ENCODE data around the gene SPCS3. TPM values are rescaled to one million over a fixed set of nuclear protein-coding genes. Genes with fewer than 3 reads are reported as not detected.

The SPCS3 gene
- total and polyA plus RNA-seq, 2 experiments from 2014 or later: 62.5 to 79.9 TPM

DNA sequence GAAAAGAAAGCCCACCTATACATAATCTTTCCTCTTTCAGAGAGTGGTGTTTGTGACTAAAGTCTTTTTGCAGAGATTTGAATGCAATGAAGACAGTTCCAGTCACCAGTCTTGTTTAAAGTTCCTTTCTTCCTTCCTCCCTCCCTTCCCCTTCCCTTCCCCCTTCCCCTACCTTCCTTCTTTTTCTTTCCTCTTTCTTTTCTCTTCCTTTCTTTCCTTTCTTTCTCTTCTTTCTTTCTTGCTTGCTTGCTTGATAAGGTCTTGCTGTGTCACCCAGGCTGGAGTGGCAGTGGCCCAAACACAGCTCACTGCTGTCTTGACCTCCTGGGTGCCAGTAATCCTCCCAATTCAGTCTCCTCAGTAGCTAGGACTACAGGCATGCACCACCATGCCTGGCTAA is 31.7 kb upstream of the SPCS3 start (continued):
- TF ChIP-seq, protein P1, sequence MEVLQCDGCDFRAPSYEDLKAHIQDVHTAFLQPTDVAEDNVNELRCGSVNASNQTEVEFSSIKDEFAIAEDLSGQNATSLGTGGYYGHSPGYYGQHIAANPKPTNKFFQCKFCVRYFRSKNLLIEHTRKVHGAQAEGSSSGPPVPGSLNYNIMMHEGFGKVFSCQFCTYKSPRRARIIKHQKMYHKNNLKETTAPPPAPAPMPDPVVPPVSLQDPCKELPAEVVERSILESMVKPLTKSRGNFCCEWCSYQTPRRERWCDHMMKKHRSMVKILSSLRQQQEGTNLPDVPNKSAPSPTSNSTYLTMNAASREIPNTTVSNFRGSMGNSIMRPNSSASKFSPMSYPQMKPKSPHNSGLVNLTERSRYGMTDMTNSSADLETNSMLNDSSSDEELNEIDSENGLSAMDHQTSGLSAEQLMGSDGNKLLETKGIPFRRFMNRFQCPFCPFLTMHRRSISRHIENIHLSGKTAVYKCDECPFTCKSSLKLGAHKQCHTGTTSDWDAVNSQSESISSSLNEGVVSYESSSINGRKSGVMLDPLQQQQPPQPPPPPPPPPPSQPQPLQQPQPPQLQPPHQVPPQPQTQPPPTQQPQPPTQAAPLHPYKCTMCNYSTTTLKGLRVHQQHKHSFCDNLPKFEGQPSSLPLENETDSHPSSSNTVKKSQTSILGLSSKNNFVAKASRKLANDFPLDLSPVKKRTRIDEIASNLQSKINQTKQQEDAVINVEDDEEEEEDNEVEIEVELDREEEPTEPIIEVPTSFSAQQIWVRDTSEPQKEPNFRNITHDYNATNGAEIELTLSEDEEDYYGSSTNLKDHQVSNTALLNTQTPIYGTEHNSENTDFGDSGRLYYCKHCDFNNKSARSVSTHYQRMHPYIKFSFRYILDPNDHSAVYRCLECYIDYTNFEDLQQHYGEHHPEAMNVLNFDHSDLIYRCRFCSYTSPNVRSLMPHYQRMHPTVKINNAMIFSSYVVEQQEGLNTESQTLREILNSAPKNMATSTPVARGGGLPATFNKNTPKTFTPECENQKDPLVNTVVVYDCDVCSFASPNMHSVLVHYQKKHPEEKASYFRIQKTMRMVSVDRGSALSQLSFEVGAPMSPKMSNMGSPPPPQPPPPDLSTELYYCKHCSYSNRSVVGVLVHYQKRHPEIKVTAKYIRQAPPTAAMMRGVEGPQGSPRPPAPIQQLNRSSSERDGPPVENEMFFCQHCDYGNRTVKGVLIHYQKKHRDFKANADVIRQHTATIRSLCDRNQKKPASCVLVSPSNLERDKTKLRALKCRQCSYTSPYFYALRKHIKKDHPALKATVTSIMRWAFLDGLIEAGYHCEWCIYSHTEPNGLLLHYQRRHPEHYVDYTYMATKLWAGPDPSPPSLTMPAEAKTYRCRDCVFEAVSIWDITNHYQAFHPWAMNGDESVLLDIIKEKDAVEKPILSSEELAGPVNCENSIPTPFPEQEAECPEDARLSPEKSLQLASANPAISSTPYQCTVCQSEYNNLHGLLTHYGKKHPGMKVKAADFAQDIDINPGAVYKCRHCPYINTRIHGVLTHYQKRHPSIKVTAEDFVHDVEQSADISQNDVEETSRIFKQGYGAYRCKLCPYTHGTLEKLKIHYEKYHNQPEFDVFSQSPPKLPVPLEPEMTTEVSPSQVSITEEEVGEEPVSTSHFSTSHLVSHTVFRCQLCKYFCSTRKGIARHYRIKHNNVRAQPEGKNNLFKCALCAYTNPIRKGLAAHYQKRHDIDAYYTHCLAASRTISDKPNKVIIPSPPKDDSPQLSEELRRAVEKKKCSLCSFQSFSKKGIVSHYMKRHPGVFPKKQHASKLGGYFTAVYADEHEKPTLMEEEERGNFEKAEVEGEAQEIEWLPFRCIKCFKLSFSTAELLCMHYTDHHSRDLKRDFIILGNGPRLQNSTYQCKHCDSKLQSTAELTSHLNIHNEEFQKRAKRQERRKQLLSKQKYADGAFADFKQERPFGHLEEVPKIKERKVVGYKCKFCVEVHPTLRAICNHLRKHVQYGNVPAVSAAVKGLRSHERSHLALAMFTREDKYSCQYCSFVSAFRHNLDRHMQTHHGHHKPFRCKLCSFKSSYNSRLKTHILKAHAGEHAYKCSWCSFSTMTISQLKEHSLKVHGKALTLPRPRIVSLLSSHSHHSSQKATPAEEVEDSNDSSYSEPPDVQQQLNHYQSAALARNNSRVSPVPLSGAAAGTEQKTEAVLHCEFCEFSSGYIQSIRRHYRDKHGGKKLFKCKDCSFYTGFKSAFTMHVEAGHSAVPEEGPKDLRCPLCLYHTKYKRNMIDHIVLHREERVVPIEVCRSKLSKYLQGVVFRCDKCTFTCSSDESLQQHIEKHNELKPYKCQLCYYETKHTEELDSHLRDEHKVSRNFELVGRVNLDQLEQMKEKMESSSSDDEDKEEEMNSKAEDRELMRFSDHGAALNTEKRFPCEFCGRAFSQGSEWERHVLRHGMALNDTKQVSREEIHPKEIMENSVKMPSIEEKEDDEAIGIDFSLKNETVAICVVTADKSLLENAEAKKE (CRISPR knock-in tag; IDR thresholded peaks at IDR 0.05): no peak
- TF ChIP-seq, protein P2, sequence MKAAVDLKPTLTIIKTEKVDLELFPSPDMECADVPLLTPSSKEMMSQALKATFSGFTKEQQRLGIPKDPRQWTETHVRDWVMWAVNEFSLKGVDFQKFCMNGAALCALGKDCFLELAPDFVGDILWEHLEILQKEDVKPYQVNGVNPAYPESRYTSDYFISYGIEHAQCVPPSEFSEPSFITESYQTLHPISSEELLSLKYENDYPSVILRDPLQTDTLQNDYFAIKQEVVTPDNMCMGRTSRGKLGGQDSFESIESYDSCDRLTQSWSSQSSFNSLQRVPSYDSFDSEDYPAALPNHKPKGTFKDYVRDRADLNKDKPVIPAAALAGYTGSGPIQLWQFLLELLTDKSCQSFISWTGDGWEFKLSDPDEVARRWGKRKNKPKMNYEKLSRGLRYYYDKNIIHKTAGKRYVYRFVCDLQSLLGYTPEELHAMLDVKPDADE (IDR thresholded peaks at IDR 0.05): no peak
- TF ChIP-seq EZH2phosphoT487 (IDR thresholded peaks at IDR 0.05; ENCODE audit: unreplicated experiment) (no peak), ZNF114 (CRISPR knock-in tag; IDR thresholded peaks at IDR 0.05) (no peak), NANOG (IDR thresholded peaks at IDR 0.05; ENCODE audit: borderline replicate concordance) (no peak), CREB1 (CRISPR knock-in tag; IDR thresholded peaks at IDR 0.05; ENCODE audit: low read depth) (no peak)

DNA sequence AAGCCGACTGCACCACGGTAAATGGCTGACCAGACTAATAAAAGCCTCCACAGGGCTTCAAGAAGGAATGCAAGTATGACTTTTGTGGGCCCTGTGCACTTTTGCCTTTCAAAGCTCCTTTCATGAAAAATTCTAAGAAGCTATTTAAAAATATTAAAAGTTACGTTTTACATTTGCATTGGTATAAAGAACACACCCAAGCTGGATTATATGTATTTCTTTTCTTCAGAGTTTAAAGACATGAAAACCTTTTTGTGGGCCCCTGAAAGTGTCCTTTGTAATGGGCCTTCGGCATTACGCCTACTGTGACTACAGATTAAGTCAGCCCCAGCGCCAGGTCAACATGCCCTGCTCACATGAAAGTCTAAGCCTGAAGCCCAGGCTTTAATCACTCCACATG is 30.2 kb upstream of the SPCS3 start:
- Histone ChIP-seq H3K4me3 (no peak overlapping the region), H3K27ac (ENCODE audit: low read depth) (no peak overlapping the region), H4K20me1 (replicated peaks; ENCODE audit: insufficient read depth) (no peaks in the 10 kb centered on the region), H3F3A (replicated peaks; ENCODE audit: low read depth) (no peaks in the 10 kb centered on the region), H2AFZ (no peak overlapping the region), H3K4me2 (no peak overlapping the region), H3K27me3 (ENCODE audit: insufficient read depth) (no peaks in the 10 kb centered on the region), H3K79me2 (replicated peaks; ENCODE audit: insufficient read depth) (no peaks in the 10 kb centered on the region), H3K4me1 (ENCODE audit: insufficient read depth) (no peaks in the 10 kb centered on the region), H3K36me3 (ENCODE audit: insufficient read depth) (no peaks in the 10 kb centered on the region), H3K9me2 (ENCODE audit: insufficient read depth) (no peaks in the 10 kb centered on the region)
- H3K36me3 Mint-ChIP-seq (ENCODE audit: low read depth): no peaks in the 10 kb centered on the region
- DNase-seq (ENCODE audit: low spot score) (no peak), ATAC-seq (no peak)
- H3K4me3 Mint-ChIP-seq: no peak overlapping the region
- H3K27ac Mint-ChIP-seq: no peak overlapping the region
- H3K4me1 Mint-ChIP-seq: peaks cover 6% of the 10 kb centered on the region; the same call in 2 of the 3 replicates
- TF ChIP-seq ZNF114 (CRISPR knock-in tag; IDR thresholded peaks at IDR 0.05) (no peak), ZNF331 (CRISPR knock-in tag; IDR thresholded peaks at IDR 0.05; ENCODE audit: low read depth) (no peak), JUNB (IDR thresholded peaks at IDR 0.05; ENCODE audit: unreplicated experiment) (no peak)
- no peaks in the 10 kb centered on the region; the same call in 2 of the 3 replicates for H3K9me3 Mint-ChIP-seq
- H3K27me3 Mint-ChIP-seq (ENCODE audit: insufficient read depth, low read depth, poor library complexity): no peaks in the 10 kb centered on the region

Data from GM23338 (cell line).